Nephron progenitor cell (in vitro differentiated cells): ENCODE results near the gene RBMS1.
"Not testable (repeated sequence)": the region's sequence is repeated elsewhere in the genome, so short reads cannot be mapped to it uniquely, and the experiment has no call there.

Experiments used
- DNase-seq: peaks from one replicate; pipeline ENCODE4 v3.0.0; 2021
- H3K27ac Mint-ChIP-seq: 2 replicates; pipeline ENCODE4 v1.8.0; 2021; ENCODE audit warnings: mild to moderate bottlenecking, moderate library complexity, mixed read lengths
- H3K27me3 Mint-ChIP-seq: 2 replicates; pipeline ENCODE4 v1.8.0; 2021; ENCODE audit warnings: mild to moderate bottlenecking, low read depth, mixed read lengths; ENCODE audit not compliant: poor library complexity
- H3K36me3 Mint-ChIP-seq: 2 replicates; pipeline ENCODE4 v1.8.0; 2021; ENCODE audit warnings: low read depth, mixed read lengths
- H3K4me1 Mint-ChIP-seq: 2 replicates; pipeline ENCODE4 v1.8.0; 2021; ENCODE audit warnings: mixed read lengths
- H3K4me3 Mint-ChIP-seq: 2 replicates; pipeline ENCODE4 v1.8.0; 2021; ENCODE audit warnings: mild to moderate bottlenecking, moderate library complexity, mixed read lengths
- H3K9me3 Mint-ChIP-seq: 2 replicates; pipeline ENCODE4 v1.8.0; 2021; ENCODE audit warnings: mild to moderate bottlenecking, moderate library complexity, mixed read lengths
- CTCF ChIP-seq: fragments of 200-600 bp; sonication (generic); IDR thresholded peaks from 2 replicates; pipeline ENCODE4 v1.5.0; 2021; ENCODE audit warnings: antibody characterized with exemption

The RBMS1 gene

GRCh38 chr2:160423126-160423525, 70.5 kb downstream of the RBMS1 start:
- DNase-seq: no peak
- no peak for TF ChIP-seq CTCF
- peaks cover 41% of the 10 kb centered on the region for H3K36me3 Mint-ChIP-seq
- H3K4me1 Mint-ChIP-seq: peaks cover 29% of the 10 kb centered on the region
- no peaks in the 10 kb centered on the region for H3K27me3 Mint-ChIP-seq
- peaks cover 8% of the 10 kb centered on the region for H3K9me3 Mint-ChIP-seq
- H3K27ac Mint-ChIP-seq: no peak overlapping the region
- no peak overlapping the region for H3K4me3 Mint-ChIP-seq

DNA sequence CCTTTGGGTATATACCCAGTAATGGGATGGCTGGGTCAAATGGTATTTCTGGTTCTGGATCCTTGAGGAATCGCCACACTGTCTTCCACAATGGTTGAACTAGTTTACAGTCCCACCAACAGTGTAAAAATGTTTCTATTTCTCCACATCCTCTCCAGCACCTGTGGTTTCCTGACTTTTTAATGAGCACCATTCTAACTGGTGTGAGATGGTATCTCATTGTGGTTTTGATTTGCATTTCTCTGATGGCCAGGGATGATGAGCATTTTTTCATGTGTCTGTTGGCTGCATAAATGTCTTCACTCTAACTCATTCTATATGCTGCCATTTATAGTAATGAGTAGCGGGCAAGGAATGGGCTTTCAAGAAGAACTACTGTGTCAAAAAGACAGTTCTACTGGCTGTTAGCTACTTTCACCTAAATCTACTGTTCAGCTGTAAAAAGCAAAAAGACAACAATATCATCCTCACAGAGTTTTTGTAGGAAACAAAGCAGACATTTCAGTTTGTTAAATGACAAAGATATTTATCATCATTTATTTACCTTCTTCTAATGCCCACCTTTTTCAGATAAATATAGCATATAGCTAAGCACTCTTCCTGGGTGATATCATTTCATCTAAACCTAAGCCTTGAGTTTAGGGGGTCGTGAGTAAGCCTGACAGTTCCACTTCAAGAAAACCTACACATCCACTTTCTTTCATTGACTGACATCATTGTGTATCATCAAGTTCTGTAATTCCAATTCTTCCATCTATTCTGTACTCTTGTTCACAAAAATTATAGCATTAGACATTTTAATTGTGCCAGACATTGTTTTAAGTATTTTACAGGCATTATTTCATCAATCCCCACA, 71.7 kb downstream of the RBMS1 start:
- peak overlapping the region; percentile 34 for H3K27ac Mint-ChIP-seq
- H3K27me3 Mint-ChIP-seq, H3K4me3 Mint-ChIP-seq, H3K9me3 Mint-ChIP-seq, DNase-seq: not testable (repeated sequence)
- H3K4me1 Mint-ChIP-seq: peaks cover 18% of the 10 kb centered on the region
- peaks cover 33% of the 10 kb centered on the region for H3K36me3 Mint-ChIP-seq

- H3K36me3 Mint-ChIP-seq: peaks cover 28% of the 10 kb centered on the region
- peaks cover 8% of the 10 kb centered on the region for H3K9me3 Mint-ChIP-seq
- H3K4me3 Mint-ChIP-seq: no peak overlapping the region
- no peaks in the 10 kb centered on the region for H3K27me3 Mint-ChIP-seq
- DNase-seq: no peak
- H3K4me1 Mint-ChIP-seq: peaks cover 12% of the 10 kb centered on the region
- no peak overlapping the region for H3K27ac Mint-ChIP-seq
- TF ChIP-seq CTCF: no peak
Measured at GRCh38 chr2:160420711-160421110, 72.9 kb downstream of the RBMS1 start.

DNA sequence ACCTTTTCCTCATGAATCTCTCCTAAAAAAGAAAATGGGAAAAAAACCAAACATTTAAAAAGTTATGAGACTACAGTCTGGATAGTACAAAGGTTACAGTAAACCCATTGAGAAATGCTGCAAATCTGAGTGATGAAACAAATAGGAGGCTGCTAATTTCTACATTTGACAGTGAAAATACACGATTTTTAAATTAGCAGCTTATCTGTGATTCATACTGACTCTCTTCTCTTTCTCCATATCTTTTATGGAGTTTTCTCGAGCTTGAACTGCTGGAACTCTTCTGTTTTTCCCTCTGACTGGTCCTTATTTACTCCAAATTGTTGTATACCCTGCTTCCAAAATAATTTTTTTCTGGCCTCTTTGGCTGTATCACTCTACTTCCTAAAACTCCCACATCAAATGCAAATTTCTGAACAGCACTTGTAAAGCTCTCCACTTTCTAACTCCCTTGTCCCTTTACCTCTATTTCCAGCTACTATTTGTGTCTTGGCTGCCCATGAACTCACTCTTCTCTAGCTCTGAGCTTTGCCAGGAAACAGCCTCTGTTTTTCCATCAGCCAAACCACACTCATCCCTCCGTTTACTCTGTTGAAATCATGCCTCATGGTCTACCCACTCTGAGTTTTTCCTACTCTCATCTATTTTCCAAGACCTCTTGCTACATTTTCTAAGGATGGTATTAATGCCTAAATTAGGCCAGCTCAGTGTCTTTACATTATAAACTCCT, 73.7 kb downstream of the RBMS1 start:
- H3K9me3 Mint-ChIP-seq: peaks cover 8% of the 10 kb centered on the region
- no peak for DNase-seq
- no peak for TF ChIP-seq CTCF
- peaks cover 23% of the 10 kb centered on the region for H3K36me3 Mint-ChIP-seq
- H3K27me3 Mint-ChIP-seq: no peaks in the 10 kb centered on the region
- H3K27ac Mint-ChIP-seq: peak overlapping the region; percentile 34
- H3K4me3 Mint-ChIP-seq: no peak overlapping the region
- peaks cover 6% of the 10 kb centered on the region for H3K4me1 Mint-ChIP-seq

- Mint-ChIP-seq H3K4me1 (peaks cover 6% of the 10 kb centered on the region), H3K27me3 (no peaks in the 10 kb centered on the region), H3K36me3 (peaks cover 23% of the 10 kb centered on the region), H3K4me3 (no peak overlapping the region), H3K27ac (no peak overlapping the region), H3K9me3 (peaks cover 8% of the 10 kb centered on the region)
- no peak for TF ChIP-seq CTCF
- DNase-seq: no peak
Measured at GRCh38 chr2:160418853-160419252, 74.8 kb downstream of the RBMS1 start.

GRCh38 chr2:160418398-160418765, 75.2 kb downstream of the RBMS1 start:
- Mint-ChIP-seq H3K36me3 (peaks cover 19% of the 10 kb centered on the region), H3K27ac (no peak overlapping the region)

More at GRCh38 chr2:160418398-160418765, 75.2 kb downstream of the RBMS1 start:
- Mint-ChIP-seq H3K9me3 (peaks cover 8% of the 10 kb centered on the region), H3K4me3 (no peak overlapping the region), H3K4me1 (peaks cover 6% of the 10 kb centered on the region), H3K27me3 (no peaks in the 10 kb centered on the region)
- TF ChIP-seq CTCF: no peak
- DNase-seq: no peak
